Nephron (organoid): ENCODE measurements around the gene CA4.
"Not testable (repeated sequence)": the region's sequence is repeated elsewhere in the genome, so short reads cannot be mapped to it uniquely, and the experiment has no call there.

Experiments
- H3K27ac Mint-ChIP-seq, 3 experiments: 2 replicates each; pipeline ENCODE4 v1.8.0; 2020; ENCODE audit warnings: mixed read lengths in 3 of 3, mild to moderate bottlenecking in 2 of 3, moderate library complexity in 1 of 3
- H3K27me3 Mint-ChIP-seq: 2 replicates; pipeline ENCODE4 v1.8.0; 2021; ENCODE audit warnings: low read depth, mild to moderate bottlenecking, moderate library complexity, mixed read lengths
- H3K36me3 Mint-ChIP-seq: 2 replicates; pipeline ENCODE4 v1.8.0; 2020; ENCODE audit warnings: low read depth, mixed read lengths
- H3K4me1 Mint-ChIP-seq: 2 replicates; pipeline ENCODE4 v1.8.0; 2020; ENCODE audit warnings: mixed read lengths
- H3K4me3 Mint-ChIP-seq, 3 experiments: 2 replicates each; pipeline ENCODE4 v1.8.0; 2020; ENCODE audit warnings: mild to moderate bottlenecking in 3 of 3, mixed read lengths in 3 of 3, moderate library complexity in 2 of 3
- H3K9me3 Mint-ChIP-seq: 2 replicates; pipeline ENCODE4 v1.8.0; 2020; ENCODE audit warnings: mixed read lengths
- TF ChIP-seq, protein P1 (sequence below), 3 experiments: fragments of 200-600 bp; sonication (generic); IDR thresholded peaks; one replicate each; pipeline ENCODE4 v1.5.0; 2021; ENCODE audit warnings: antibody characterized with exemption in 3 of 3; ENCODE audit not compliant: unreplicated experiment in 3 of 3

Gene CA4

GRCh38 chr17:60170835-60171752 is 21.3 kb downstream of the CA4 start:
- peaks cover 10% of the 10 kb centered on the region for H3K4me1 Mint-ChIP-seq

DNA sequence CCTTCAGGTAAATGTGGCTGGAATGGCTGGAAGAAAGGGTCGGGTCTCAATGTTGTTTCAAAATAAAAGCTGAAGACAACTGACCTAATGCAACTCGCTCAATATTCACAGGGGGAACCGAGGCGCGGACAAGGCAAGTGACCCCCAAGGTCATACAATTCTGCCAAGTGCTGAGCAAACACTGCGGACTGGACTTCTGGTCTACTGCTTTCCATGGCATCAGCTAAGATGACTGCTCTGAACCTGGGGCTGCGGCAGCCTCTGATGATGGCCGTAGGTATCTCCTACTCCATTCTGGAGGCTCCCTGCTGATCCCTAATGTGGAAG is 21.9 kb downstream of the CA4 start:
- Mint-ChIP-seq H3K4me3 (no peak overlapping the region), H3K4me1 (peaks cover 10% of the 10 kb centered on the region), H3K36me3 (peaks cover 6% of the 10 kb centered on the region), H3K27me3 (peaks cover 5% of the 10 kb centered on the region), H3K27ac (no peak overlapping the region), H3K9me3 (no peaks in the 10 kb centered on the region)
- TF ChIP-seq, protein P1, sequence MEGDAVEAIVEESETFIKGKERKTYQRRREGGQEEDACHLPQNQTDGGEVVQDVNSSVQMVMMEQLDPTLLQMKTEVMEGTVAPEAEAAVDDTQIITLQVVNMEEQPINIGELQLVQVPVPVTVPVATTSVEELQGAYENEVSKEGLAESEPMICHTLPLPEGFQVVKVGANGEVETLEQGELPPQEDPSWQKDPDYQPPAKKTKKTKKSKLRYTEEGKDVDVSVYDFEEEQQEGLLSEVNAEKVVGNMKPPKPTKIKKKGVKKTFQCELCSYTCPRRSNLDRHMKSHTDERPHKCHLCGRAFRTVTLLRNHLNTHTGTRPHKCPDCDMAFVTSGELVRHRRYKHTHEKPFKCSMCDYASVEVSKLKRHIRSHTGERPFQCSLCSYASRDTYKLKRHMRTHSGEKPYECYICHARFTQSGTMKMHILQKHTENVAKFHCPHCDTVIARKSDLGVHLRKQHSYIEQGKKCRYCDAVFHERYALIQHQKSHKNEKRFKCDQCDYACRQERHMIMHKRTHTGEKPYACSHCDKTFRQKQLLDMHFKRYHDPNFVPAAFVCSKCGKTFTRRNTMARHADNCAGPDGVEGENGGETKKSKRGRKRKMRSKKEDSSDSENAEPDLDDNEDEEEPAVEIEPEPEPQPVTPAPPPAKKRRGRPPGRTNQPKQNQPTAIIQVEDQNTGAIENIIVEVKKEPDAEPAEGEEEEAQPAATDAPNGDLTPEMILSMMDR (IDR thresholded peaks at IDR 0.05; ENCODE audit: unreplicated experiment in 3 of 3): no peak

More at GRCh38 chr17:60170835-60171752, 21.3 kb downstream of the CA4 start:
- peaks cover 8% of the 10 kb centered on the region for H3K27me3 Mint-ChIP-seq
- H3K27ac Mint-ChIP-seq: peak overlapping the region in 1 of 3 experiments; percentile 3
- H3K36me3 Mint-ChIP-seq: no peaks in the 10 kb centered on the region
- no peak overlapping the region for H3K4me3 Mint-ChIP-seq
- TF ChIP-seq, protein P1 (IDR thresholded peaks at IDR 0.05; ENCODE audit: unreplicated experiment in 3 of 3): no peak
- H3K9me3 Mint-ChIP-seq: no peaks in the 10 kb centered on the region

GRCh38 chr17:60173304-60173819 is 23.6 kb downstream of the CA4 start:
- Mint-ChIP-seq H3K4me3 (no peak overlapping the region), H3K36me3 (peaks cover 9% of the 10 kb centered on the region), H3K4me1 (peaks cover 10% of the 10 kb centered on the region), H3K9me3 (no peaks in the 10 kb centered on the region), H3K27ac (peak overlapping the region in 1 of 3 experiments; percentile 75), H3K27me3 (no peaks in the 10 kb centered on the region)
- TF ChIP-seq, protein P1 (IDR thresholded peaks at IDR 0.05; ENCODE audit: unreplicated experiment in 3 of 3): no peak

DNA sequence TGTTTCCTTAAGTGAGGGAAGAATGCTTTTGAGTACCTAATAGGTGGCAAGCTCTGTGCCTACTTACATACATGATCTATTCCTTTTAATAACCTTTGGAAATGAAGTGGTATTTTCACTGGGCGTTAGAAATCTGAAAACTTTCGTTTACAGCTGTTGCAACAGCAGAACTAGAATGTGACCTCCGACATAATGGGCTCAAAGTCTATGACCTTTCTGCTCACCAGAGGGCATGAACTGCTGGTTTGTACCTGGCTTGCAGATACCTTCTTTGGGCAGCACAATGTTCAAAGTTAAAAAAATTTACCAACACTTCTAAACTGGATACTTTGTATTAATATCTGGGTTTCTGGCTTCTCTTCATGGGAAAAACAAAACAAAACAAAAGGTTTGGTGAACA is 24.3 kb downstream of the CA4 start:
- Mint-ChIP-seq H3K27ac (peak overlapping the region in 1 of 3 experiments; percentile 52), H3K4me3 (no peak overlapping the region), H3K36me3 (peaks cover 15% of the 10 kb centered on the region)

DNA sequence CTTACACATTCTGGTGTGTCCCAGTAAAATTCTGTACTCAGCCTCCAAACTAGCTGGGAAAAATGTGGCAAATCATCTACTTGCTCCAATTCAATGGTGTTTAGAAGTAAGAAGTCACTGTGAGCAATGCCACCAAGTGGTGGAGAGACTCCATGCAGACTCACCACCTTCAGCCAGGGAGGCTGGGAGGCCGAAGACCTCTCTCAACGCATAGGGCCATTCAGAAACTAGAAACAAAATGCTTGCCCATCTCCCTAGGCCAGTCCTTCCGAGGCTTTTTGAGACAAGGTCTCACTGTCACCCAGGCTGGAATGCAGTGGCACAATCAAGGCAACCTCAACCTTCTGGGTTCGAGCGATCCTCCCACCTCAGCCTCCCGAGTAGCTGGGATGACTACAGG is 25.0 kb downstream of the CA4 start:
- H3K4me1 Mint-ChIP-seq, H3K27me3 Mint-ChIP-seq, H3K4me3 Mint-ChIP-seq, H3K9me3 Mint-ChIP-seq: not testable (repeated sequence)
- peaks cover 17% of the 10 kb centered on the region for H3K36me3 Mint-ChIP-seq
- TF ChIP-seq, protein P1 (IDR thresholded peaks at IDR 0.05; ENCODE audit: unreplicated experiment in 3 of 3): peak in 2 of 3 experiments; percentile 24 to 45
- H3K27ac Mint-ChIP-seq: peak overlapping the region in 1 of 3 experiments; percentile 22

More for the DNA sequence above, 24.3 kb downstream of the CA4 start:
- Mint-ChIP-seq H3K4me1 (peaks cover 10% of the 10 kb centered on the region), H3K9me3 (no peaks in the 10 kb centered on the region), H3K27me3 (no peaks in the 10 kb centered on the region)
- TF ChIP-seq, protein P1 (IDR thresholded peaks at IDR 0.05; ENCODE audit: unreplicated experiment in 3 of 3): no peak

DNA sequence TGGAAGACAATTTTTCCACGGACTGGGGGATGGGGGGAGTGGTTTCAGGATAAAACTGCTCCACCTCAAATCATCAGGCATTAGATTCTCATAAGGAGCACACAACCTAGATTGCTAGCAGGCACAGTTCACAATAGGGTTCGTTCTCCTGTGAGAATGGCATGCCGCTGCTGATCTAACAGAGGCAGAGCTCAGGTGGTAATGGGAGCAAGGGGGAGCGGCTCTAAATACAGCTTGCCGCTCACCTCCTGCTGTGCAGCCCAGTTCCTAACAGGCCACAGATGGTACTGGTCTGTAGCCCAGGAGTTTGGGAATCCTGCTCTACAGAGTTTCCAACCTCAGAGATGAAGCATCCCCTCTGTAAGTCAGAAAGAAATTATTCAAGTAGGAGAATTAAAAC is 27.0 kb downstream of the CA4 start:
- not testable (repeated sequence) for H3K9me3 Mint-ChIP-seq, H3K4me3 Mint-ChIP-seq, H3K4me1 Mint-ChIP-seq, H3K27me3 Mint-ChIP-seq, H3K27ac Mint-ChIP-seq
- peaks cover 32% of the 10 kb centered on the region for H3K36me3 Mint-ChIP-seq

GRCh38 chr17:60178180-60178579 is 28.4 kb downstream of the CA4 start:
- not testable (repeated sequence) for H3K4me3 Mint-ChIP-seq, H3K27me3 Mint-ChIP-seq, H3K9me3 Mint-ChIP-seq, H3K27ac Mint-ChIP-seq, H3K4me1 Mint-ChIP-seq
- H3K36me3 Mint-ChIP-seq: peaks cover 36% of the 10 kb centered on the region

DNA sequence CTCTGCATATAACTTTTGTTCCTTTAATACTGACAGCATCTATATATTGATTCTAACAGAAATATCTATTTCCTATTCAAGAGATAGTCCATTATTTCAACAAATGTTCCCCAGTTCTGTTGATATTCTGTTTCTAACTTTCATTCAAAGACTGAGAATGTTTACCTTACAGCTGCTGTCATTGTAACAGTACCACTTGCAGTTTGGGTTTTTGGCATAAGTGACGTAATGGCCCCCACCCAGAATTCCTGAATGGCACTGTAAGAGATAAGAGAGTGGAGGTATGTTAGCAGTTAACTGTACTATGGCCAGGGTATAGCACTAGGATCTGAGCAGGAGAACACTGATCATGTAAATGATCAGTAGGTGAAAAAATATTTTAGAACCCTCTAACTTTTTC is 30.6 kb downstream of the CA4 start:
- H3K27me3 Mint-ChIP-seq, H3K27ac Mint-ChIP-seq, H3K4me1 Mint-ChIP-seq, H3K9me3 Mint-ChIP-seq, H3K4me3 Mint-ChIP-seq: not testable (repeated sequence)
- peaks cover 45% of the 10 kb centered on the region for H3K36me3 Mint-ChIP-seq

DNA sequence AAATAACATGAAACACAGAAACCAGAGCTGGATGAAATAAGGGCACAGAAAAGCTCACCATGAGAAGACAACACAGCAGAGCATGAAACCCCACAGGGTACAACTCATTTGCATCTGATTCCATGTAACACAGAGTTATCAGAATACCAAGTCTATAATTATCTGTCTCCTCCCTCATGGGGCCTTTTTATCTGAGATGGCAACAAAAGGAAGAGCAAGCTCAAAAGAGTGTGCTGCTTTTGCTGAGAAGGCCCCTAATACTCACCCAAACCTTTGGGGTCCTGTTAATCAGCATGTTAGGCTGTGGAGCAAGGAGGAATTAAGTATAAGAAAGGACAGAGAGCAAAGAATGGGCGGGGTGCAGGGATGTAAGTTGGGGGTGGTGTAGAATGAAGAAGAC is 36.6 kb downstream of the CA4 start:
- H3K9me3 Mint-ChIP-seq, H3K4me3 Mint-ChIP-seq, H3K4me1 Mint-ChIP-seq, H3K27ac Mint-ChIP-seq, H3K27me3 Mint-ChIP-seq: not testable (repeated sequence)
- H3K36me3 Mint-ChIP-seq: peaks cover 41% of the 10 kb centered on the region
